HG02588 (cell line): Measurements from ENCODE around the gene HEXD.
"Not testable (repeated sequence)": the region's sequence is repeated elsewhere in the genome, so short reads cannot be mapped to it uniquely, and the experiment has no call there.

Source experiments
- ATAC-seq: cut with Tn5 transposase; IDR thresholded peaks from one replicate; pipeline ENCODE4 v1.9.1; 2021; ENCODE audit warnings: mild to moderate bottlenecking, moderate library complexity; ENCODE audit not compliant: unreplicated experiment

The HEXD gene

DNA sequence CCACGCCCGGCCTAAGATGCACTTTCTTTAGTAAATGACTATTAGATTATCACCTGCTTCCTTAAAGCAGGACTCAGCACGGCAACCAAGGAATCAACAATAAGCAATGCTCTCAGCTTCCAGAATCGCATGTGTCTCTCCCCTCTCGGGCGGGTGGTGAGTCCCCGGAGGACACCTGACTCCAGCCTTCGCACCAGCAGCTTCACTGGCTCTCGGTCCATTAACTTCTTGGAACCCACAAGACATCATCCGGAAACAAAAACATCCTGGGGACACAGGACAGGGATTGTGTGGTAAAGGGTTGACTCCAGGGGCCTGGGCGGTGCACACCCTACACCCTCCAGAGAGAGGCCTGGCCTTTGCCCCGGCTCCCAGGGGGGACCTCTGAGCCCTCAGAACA, 23.9 kb upstream of the HEXD start:
- ATAC-seq, result no peak

DNA sequence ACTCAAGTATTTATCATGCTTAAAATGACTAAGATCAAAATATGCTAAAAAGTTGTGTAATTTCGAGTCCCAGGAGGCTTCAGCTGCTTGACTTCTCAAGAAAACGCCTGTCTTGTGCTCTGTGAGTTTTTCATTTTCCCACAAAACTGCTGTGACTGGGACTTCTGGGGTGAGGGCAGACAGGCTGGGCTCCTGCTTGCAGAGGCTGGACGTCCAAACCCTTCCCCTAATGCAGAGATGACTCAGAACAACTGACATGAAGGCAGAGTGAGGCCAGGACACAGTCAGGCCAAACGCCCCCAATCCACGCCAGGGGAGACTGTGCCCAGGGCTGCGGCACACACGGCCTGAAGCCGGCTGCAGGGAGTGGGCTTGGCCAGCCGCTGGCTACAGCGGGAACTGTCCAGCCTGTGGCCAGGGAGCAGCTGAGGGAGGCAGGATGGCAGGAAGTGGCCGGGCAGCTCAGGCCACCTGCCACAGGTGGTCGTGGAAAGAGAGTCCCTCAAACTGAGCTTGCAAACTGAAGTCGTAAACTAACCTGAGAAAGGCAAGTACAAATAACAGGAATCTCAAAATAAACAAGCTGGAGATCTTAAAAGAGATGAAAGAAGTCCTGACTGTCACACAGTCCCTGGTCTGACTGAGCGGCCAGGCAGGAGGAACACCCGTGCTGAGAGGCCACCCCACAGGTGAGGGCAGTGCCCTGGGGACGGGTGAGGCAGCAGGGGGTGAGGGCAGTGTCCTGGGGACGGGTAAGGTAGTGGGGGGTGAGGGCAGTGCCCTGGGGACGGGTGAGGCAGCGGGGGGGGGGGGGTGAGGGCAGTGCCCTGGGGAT, 21.3 kb upstream of the HEXD start:
- no peak for ATAC-seq

DNA sequence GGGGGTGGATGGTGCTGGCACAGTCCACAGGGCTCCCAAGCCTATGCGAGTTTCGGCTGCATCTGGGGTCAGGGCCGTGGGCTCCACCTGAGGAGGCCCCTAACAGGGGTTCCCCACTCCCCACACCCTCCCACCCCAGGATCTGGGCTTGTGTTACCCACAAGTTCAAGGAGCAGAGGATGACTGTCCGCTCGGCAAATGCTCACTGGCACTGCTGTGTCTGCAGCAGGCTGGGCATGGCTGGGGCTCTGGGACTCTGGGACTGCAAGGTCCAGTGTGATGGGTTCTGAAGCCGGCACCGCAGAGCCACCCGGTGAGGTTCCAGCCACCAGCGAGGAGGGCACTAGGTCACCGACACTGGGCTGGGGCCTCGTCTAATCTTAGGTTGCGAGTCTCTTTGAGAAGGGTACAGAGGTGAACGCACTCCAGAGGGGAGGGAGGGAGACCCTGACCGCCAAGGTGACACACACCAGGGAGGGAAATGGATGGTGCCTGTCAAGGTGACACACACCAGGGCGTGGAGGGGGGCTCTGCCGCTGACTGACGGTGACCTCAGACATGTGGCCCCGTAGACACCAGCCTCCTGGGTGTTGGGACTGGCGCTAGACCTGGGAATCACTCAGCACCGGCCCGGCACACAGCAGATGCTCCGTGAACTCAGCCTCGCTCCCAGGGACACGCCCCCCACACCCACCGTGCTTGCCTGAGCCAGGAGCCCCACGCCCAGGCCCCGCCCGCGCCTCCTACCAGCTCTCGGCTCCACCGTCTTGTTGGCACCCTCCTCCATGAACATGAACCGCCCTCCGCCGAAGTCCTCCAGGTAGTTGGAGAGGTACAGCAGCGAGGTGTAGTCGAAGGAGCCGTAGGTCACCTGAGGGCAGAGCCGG, 20.5 kb upstream of the HEXD start:
- ATAC-seq, result no peak

DNA sequence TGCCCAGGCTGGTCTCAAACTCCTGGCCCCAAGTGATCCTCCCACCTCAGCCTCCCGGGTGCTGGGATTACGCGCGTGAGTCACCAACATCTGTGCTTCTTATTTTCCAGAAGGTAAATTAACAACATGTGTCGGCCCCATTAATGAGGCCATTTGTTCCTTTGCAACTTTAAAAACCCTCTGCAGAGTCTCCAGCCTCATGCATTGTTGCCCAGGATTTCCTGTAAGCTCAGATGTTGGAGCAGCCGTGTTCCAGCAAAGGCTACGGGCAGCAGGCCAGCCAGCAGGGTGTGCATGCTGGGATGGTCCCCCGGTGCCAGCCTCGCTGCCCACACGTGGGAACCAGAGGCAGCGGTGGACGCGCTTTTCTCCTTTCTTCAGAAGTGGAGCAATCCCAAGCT, 19.1 kb upstream of the HEXD start:
- ATAC-seq, result no peak

DNA sequence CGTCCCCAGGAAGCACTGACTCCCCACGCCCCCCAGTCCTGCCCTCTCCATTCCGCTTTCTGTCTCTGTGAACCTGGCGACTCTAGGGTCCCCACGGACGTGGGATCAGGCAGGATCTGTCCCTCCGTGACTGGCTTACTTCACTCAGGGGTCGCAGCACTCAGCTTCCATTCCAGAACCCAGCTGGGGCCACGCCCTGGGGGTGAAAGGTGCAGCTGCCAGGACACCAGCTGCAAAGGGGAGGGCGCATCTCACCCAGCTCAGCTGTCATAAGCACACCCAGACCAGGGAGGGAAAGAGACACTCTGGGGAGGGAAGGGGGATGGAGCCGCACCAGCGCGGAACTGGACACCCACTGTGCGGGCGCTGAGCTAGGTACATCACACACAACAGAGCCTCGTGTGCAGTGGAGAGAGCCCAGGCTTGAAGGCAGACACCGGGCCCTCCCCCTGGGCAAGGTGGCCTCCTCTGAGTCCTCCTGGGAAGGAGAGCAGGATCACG, 18.5 kb upstream of the HEXD start:
- ATAC-seq, result no peak

DNA sequence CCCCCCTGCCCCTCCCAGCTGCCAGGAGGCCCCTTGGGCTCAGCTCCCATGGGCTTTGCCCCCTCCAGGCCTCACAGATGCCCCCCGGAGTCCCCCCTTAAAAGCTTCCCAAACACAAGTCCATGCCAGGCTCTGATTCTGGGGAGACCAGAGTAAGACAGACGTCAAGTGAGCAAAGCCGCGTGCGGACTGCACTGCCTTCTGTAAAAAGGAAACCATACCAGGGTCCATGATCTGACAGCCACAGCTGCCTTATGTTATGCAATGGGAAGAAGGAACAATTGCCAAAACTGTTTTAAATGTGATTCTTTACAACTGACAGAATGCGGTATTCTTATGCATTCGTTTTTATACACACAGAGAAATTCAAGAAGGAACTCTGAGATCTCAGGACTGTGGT, 17.9 kb upstream of the HEXD start:
- no peak for ATAC-seq

DNA sequence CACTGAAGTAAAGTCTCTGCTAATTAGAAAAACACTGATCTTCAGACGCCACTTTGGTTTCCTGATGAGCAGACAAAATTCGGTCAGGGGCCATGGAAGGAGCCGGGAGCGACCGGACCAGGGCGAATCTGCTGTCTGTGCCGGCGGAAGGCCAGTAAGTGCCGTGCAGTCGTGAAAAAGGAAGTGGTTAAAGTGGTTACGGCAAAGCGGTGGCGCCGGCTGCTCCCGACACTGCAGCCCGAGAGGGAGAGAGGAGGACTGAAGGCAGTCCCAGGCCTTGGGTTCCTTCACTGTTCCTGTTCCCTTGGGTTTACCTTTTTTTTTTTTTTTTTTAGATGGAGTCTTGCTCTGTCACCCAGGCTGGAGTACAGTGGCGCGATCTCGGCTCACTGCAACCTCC, 17.3 kb upstream of the HEXD start:
- no peak for ATAC-seq

DNA sequence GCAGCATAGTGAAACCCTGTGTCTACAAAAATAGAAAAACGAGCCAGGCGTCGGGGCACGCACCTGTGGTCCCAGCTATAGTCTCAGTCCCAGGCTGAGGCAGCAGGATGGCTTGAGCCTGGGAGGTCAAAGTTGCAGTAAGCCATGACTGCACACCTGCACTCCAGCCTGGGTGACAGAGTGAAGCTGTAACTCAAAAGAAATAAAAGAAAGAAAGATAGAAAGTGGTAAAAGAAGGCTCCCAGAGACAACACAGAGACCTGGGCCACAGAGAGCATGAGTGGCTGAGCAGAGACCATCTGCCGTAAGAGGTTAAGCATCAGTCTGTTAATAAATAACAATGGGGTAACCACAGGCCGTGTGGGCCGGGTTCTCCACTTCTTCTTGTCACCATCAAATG, 15.3 kb upstream of the HEXD start:
- ATAC-seq, result peak; percentile 51

DNA sequence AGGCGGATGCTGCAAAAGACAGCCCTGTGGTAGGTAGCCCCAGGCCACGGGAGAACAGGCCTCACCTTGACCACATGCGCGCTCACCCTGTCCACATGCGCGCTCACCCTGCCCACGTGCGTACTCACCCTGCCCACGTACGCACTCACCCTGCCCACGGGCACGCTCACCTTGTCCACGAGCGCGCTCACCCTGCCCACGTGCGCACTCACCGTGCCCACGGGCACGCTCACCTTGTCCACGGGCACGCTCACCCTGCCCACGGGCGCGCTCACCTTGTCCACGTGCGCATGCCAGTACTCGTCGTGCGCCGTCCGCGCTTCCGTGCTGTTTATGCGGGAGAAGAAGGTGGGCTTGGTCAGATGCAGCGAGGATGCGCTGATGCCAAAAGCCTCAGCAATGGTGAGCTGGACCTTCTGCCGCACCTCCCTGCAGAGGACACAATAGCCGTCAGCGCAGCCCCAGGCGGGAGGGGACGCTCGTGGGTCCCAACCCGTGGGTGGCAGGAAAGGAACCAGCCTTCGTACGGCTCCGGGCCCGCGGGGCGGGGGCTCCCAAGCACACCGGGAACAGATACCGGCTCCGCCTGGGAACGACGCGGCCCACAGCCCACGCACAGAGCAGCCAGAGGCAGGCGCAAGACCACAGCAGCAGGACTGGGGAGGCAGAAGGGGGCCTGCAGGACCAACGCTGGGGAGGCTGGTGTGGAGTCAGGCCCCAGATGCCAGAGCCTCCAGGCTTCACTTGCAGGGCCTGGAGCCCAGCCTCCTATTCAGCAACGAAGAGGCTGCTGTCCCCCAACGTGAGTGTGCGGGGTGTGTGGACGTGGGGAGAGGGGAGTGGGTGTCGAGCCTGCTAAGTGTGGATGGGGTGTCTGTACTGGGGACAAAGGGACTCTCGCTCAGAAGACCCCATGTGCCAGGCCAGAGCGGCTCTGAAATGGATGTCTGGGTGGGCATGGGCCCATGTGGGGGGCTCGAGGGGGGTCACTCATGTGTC, 14.2 kb upstream of the HEXD start:
- no peak for ATAC-seq

DNA sequence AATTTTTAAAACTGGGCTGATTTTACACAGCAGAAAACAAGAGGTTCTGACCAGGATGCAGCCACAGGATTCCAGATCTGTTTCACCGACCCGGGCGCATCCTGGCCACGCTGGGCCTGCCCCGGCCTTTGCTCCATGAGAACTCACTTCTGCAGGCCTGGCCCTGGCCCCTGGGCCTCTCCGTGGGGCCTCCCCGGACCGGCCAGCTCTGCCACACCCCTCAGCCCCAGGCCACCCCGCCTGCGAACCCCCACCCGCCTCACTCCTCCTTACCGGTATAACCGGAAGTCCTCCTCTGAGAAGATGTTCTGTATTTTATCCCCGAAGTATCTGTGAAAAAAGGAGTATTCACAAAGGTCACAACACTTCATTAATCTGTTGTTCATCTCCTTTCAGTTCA, 13.1 kb upstream of the HEXD start:
- no peak for ATAC-seq

DNA sequence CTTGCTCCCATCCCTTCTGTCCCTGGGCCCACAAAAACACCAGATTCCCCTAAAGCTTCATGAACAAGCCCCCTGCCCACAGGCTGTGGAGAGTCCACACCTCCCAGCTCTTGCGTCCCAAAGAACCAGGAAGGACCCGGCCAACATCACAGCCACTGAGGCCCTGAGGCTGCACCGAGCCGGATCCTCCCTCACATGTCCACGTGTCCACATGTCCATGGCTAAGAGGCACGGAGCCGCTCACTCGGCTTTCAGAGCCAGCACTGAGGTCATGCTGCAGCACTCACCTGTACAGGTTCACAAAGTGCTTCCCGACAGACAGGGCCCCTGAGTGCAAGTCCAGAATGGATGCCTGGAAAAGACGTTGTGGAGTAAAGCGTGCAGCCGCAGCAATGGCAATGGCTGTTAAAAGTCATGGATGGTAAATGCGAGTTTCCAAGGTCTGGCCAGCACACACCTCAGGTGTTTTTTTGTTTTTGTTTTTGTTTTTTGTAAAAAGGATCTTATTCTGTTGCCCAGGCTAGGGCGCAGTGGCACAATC, 11.9 kb upstream of the HEXD start:
- ATAC-seq, result no peak

DNA sequence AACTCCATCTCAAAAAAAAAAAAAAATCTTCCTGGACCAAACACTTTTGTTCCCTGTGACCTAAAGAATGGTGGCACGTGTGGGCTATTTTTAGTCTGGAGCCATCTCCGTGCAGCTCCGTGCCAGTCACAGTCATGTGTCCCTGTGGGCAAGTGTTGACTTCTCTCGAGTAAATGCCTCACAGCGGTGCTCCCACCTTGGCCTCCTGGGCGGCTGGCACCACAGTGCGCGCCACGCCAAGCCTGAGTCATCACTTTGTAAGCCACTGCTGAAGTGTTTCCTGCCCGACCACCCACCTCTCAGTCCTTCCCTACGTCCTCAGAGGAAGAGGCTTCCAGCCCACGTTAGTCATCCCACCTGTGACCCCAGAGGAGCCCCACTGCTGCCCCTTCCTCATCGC, 10.9 kb upstream of the HEXD start:
- ATAC-seq, result no peak

DNA sequence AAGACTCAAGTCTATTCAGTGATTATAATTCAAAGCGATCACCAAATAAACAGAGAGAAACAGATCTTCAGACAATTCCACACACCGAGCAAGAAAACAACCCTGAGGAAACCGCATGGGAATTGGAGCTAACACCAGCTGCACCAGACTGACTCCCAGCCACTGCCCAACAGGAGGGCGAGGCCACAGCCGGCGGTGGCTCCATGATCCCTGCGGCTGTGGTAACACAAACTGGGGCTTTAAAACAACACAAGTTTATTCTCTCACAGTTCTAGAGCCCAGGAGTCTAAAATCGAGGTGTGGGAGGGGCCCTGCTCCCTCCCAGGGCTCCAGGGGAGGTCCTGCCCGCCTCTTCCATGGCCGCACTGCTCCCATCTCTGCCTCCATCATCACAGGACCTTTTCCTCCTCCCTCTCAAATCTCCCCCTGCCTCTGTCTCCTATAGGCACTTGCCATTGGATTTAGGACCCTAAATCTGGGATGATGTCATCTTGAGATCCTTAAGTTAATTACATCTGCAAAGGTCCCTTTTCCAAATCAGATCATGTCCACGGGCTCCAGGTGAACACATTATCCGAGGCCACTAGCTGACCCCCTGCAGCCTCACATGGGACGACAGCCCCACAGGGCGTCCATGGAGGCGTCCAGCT, 9.7 kb upstream of the HEXD start:
- no peak for ATAC-seq

DNA sequence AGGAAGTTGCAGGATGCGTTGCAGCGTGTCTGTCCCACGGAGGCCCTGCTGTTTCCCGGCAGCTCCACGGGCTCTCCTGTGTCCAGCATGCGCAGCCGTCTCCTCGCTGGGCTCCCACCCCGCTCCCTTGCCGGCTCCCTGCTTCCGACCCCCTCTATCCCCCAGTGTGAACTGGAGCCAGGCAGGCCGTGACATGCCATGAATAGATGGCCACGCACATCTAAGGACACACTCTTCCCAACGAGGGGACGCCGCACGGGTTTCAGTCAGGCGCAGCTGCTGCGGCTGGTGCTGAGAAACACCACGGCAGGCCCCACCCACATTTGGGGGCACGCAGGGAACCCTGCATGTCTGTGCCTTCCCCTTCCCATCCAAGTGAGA, 9.2 kb upstream of the HEXD start:
- no peak for ATAC-seq

DNA sequence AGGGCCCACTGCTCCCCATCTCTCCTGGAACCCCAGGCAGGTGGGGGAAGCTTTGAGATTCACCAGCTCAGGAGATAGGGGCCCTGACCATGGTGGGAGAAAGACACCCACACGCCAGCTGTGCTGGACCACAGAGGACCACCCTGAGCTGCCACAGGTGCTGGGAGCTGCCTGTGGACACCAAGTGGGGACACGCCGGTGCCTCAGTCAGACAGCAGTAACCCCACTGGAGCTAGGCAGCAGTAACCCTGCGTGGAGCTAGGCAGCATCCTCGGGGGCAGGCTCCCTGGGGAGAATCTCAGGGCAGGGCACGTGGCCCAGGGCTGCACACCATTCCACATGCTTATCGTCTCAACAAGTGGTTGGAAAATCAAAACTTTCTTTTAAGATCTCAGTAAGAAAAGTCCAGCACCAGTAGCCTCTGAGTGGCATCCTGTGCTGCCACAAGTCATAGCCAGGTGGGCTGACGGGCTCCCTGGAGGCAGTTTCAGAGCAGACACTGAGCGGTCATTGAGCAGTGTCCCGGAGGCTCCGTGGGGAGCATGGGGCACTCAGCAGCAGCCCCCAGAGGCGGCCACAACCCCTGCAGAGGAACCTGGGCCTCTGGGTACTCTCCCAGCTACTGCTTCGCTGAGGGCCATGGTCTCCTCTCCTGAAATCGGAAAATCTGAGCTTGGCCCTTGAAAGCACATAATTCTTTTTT, 8.0 kb upstream of the HEXD start:
- ATAC-seq, result no peak

DNA sequence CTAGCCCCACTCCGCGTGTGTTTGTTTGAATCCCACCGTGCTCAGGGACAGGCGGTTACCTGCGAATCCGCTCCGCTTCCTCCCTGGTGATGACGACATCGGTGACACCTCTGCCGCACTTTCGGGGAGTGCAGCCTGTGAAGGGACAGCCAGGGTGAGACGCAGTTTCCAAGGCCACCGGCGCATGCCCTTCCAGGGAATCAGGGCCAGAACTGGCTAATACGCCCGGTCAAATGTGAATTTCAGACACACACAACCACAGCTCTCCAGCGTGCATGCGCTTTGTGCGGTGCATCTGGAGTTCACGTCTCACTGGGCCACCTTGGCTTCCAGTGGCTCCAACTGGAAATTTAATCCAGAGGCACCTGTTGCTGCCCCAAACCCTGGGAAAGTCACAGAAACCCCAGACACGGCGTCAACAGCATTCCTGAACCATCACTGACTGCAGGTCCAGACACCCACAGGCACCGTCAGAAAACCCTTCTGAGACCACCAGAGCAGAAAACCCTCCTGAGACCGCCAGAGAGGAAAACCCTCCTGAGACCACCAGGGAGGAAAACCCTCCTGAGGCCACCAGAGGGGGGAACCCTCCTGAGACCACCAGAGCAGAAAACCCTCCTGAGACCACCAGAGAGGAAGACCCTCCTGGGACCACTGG, 6.6 kb upstream of the HEXD start:
- no peak for ATAC-seq

DNA sequence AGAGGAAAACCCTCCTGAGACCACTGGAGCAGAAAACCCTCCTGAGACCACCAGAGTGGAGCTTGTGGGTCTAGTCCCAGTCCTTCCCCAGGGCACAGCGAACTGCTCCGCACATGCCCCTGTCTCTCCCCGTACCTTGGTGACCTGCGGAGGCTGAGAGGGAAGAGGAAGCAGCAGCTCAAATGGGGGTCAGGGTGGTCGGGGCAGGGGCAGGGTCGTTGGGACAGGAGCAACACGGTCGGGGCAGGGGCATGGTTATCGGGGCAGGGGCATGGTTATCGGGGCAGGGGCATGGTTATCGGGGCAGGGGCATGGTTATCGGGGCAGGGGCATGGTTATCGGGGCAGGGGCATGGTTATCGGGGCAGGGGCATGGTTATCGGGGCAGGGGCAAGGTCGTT, 6.1 kb upstream of the HEXD start:
- not testable (repeated sequence) for ATAC-seq

DNA sequence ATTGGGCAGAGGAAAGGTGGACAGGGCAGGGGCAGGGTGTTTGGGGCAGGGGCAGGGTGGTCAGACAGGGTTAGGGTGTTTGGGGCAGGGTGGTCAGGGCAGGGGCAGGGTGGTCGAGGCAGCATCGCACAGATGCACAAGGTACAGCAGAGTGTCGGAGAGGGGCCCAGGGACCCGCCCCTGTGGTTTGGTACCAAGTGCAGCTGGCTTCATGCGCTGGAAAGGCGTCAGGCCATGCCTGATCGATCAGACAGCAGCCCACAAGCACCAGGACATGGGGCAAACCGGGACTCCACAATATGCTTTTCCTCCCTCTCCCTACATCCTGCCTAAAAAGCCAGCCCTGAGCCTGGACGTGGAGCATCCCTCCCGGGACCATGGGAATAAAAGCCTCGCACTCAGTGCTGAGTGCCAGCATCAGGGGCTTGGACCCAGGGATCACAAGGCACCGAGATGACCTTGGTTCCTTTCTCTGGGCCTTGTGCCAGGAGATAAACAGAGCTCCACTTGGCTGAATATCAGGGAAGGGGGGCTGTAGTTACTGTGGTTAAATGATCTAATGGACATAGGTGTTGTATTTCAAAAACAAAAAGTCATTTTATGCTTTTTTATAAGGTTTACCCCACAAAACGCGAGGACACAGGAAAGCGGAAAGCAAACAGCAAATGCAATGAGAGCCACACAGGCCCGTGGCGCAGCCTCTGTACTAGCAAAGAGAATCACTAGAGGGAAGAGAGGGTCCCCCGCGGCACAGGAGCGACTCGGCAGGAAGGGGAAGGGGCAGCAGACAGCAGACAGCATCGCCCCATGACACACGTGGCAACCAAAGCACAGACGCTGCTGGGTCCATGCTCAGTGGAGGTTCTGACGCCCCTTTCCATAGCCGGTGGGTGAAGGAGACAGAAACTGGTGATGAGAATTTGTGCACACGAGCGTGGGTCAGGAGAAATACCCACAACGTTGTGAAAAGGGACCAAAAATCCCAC, 5.3 kb upstream of the HEXD start:
- no peak for ATAC-seq
